GM21423 (cell line): ENCODE measurements around the gene SLC8A3.

Source experiments
- ATAC-seq: cut with Tn5 transposase; IDR thresholded peaks from one replicate; pipeline ENCODE4 v1.9.1; 2021; ENCODE audit warnings: mild to moderate bottlenecking, moderate library complexity; ENCODE audit not compliant: unreplicated experiment

SLC8A3 gene

DNA sequence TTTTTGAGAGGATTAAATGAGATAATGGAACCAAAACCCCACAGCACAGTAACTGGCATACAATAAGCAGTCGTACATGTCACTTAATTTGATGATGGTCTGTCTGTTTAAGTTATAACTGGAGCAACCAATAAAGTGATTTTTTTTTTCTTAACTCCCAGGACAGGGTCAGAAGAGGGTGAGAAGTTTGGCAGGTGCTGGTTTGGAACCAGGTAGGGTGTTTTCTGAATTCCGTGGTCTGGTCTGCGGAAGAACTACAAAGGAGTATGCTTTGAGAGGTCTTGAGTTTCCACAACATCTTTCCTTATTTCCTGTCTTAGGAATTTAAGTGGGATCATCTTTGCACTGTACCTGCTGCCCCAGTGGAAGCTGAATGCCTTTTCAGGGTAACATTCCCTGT is 111.7 kb downstream of the SLC8A3 start:
- ATAC-seq = no peak

DNA sequence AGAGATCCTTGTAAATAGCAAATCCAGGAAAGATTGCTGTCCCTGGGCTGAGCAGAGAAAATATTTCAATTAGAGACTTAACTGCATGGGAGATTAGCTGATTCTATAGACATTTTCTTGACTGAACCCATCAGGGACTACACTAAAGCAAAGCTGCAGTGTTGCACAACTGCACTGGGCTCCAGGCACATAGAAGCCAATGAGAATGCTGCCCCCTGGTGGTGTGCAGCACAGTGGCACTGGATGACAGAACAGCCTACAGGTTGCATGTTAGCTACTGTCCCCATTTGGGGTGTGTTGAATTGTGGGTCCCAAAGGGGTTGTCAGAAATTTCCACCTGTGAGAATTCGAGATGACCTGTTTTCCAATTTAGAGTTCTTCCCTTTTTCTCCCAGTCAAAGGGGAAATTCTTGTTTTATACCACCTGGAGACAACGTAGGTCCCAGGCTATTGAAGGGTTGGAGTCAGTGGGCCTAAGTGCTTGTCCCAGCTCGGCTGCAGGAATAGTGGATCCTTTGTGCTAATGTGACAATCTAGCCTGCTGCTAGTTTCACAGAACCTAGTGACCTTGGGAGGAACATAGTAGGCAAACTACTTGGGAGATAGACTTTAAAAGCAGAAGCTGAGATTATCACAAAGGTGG is 114.7 kb downstream of the SLC8A3 start:
- ATAC-seq = no peak

- ATAC-seq = no peak
These were observed 119.6 kb downstream of the SLC8A3 start for GRCh38 chr14:70069186-70069585.

- ATAC-seq = no peak
These were observed 120.9 kb downstream of the SLC8A3 start for GRCh38 chr14:70067810-70068209.

DNA sequence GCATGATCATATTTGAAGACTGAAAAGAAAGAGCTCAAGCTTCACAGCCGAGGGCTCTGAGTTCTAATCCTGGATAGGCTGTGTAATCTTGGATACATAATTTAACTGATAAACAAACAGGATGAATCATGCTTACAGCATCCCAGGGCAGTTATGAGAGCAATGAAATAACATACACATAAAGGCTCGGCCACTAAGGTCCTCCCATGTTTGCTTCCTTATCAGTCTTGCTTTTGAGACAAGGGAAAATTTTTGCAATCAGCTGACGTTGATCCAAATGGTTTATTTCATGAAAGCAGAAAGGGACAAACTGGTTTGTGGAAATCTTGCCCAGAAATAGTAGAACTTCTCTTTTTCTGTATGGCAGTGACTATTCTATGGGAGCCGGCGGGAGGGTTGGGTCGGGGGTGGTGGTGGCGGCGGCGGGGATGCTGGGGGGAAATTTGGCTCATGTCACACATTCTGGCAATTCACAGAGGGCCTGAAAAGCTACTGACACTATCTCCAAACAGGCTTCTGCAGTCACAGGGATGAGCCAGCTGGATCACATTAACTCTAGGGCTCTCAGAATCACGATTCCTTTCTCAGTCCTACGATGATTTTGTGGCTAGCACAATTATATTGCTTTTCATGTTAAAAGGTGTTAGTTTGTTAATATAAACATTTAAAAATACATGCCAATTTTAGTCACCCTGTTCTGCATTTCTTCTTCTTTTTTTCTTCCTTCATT is 124.5 kb downstream of the SLC8A3 start:
- no peak for ATAC-seq

- ATAC-seq = no peak
These were observed 127.6 kb downstream of the SLC8A3 start for GRCh38 chr14:70061108-70061507.

- ATAC-seq = no peak
These were observed 129.2 kb downstream of the SLC8A3 start for GRCh38 chr14:70059545-70059944.

DNA sequence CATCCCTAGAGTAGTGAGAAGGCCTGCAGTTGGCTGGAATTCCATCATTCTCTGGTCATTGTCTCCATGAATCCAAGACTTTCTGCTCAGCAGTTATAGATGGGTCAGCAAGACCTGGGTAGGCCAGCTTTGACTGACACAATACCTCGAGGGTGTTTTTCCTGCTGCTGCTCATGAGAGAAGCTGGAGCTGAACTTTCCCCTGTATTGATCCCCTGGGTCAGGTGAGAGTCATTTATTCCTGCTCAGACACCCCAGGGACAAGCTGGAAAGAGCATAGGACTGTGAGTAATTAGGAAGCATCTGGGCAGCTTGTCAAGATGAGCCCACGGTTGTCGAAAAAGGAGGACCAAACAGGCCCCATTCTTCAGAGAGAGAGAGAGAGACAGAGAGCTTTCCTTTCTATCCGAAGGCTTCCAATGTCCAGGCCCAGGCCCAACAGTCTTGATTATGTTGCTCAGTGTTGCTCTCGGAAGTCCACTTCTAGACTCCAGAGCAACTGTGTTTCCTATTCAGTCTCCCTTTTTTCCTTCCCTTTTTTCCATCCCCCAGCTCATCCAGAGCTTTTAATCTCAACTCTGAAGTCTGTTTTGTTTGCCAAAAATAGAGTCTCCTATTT is 131.1 kb downstream of the SLC8A3 start:
- no peak for ATAC-seq

GRCh38 chr14:70052990-70053389 is 135.8 kb downstream of the SLC8A3 start:
- no peak for ATAC-seq

- ATAC-seq = no peak
These were observed 138.6 kb downstream of the SLC8A3 start for GRCh38 chr14:70050136-70050535.

- ATAC-seq = no peak
These were observed 139.1 kb downstream of the SLC8A3 start for GRCh38 chr14:70049605-70050004.

- no peak for ATAC-seq
These were observed 140.5 kb downstream of the SLC8A3 start for GRCh38 chr14:70048313-70048654.

GRCh38 chr14:70047598-70048312 is 141.0 kb downstream of the SLC8A3 start:
- ATAC-seq = no peak

GRCh38 chr14:70045844-70046535 is 142.8 kb downstream of the SLC8A3 start:
- no peak for ATAC-seq

- ATAC-seq = no peak
These were observed 143.4 kb downstream of the SLC8A3 start for GRCh38 chr14:70045310-70045709.

DNA sequence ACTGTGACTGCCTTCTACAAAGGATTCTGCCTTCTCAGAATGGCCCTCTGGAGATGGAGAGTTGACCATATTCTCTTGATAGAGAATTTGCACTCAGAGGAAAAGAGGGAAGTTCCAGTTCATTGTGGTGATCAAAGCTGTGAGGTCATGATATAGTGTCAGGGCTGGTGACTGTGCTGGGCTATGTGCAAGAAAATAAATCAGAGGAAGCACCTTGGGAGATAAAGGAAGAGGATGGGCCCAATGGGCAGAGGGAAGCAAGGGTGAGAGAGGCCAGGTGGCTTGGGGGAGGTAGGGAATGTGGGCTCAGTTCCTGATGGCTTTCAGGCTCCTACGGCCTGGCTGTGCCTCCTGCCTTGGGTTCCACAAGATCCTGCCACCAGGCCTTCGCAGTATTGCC is 145.8 kb downstream of the SLC8A3 start:
- ATAC-seq = no peak

DNA sequence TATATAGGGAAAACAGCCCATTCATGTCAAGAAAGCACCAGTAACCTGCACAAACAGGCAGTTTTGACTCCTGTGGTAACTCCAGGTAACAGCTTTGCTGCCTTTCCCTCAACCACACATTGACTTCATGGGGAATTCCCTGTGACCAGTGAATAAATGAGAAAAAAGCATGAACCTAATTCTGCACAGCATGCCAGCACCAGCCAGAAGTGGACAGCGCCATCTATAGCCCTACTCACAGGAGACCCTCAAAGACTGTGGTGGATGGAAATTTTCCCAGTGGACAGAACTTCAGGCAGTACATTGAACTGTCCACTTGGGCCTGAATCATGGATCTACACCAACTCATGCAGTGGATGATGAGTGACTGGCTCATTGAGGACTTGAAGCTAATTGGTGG is 152.1 kb downstream of the SLC8A3 start:
- ATAC-seq = no peak

GRCh38 chr14:70034257-70034656 is 154.5 kb downstream of the SLC8A3 start:
- ATAC-seq = no peak

GRCh38 chr14:70033561-70033960 is 155.2 kb downstream of the SLC8A3 start:
- no peak for ATAC-seq

GRCh38 chr14:70033116-70033515 is 155.6 kb downstream of the SLC8A3 start:
- no peak for ATAC-seq

- no peak for ATAC-seq
These were observed 156.3 kb downstream of the SLC8A3 start for GRCh38 chr14:70032447-70032846.
